HEK293 (cell line): ENCODE results near the gene NDE1.

ENCODE experiments used
- EGR2 ChIP-seq: fragments of 450-650 bp; formaldehyde crosslinking; IDR thresholded peaks from 2 replicates; pipeline ENCODE4 v1.5.1; 2016; ENCODE audit warnings: low read depth, missing biosample characterization, missing genetic modification characterization
- GLI4 ChIP-seq: fragments of 450-650 bp; formaldehyde crosslinking; IDR thresholded peaks from 2 replicates; pipeline ENCODE4 v1.5.1; 2016; ENCODE audit warnings: missing biosample characterization, missing genetic modification characterization
- HOXA7 ChIP-seq: sonication (generic); formaldehyde crosslinking; IDR thresholded peaks from 2 replicates; pipeline ENCODE4 v1.8.1; 2022; ENCODE audit warnings: missing genetic modification reagents, borderline replicate concordance
- KLF16 ChIP-seq: fragments of 450-650 bp; formaldehyde crosslinking; IDR thresholded peaks from 2 replicates; pipeline ENCODE4 v1.5.1; 2017; ENCODE audit warnings: missing biosample characterization, missing genetic modification characterization
- KLF8 ChIP-seq: fragments of 450-650 bp; formaldehyde crosslinking; IDR thresholded peaks from 2 replicates; pipeline ENCODE4 v1.5.1; 2016; ENCODE audit warnings: missing biosample characterization, missing genetic modification characterization
- MYNN ChIP-seq: fragments of 450-650 bp; formaldehyde crosslinking; IDR thresholded peaks from 2 replicates; pipeline ENCODE4 v1.5.1; 2016; ENCODE audit warnings: missing biosample characterization, missing genetic modification characterization, borderline replicate concordance
- SCRT1 ChIP-seq: fragments of 450-650 bp; formaldehyde crosslinking; IDR thresholded peaks from 2 replicates; pipeline ENCODE4 v1.5.1; 2016; ENCODE audit warnings: missing biosample characterization, missing genetic modification characterization, borderline replicate concordance
- SP3 ChIP-seq: fragments of 450-650 bp; formaldehyde crosslinking; IDR thresholded peaks from 2 replicates; pipeline ENCODE4 v1.5.1; 2016; ENCODE audit warnings: missing biosample characterization, missing genetic modification characterization
- ZBTB17 ChIP-seq: fragments of 450-650 bp; formaldehyde crosslinking; IDR thresholded peaks from 2 replicates; pipeline ENCODE4 v1.5.1; 2016; ENCODE audit warnings: missing biosample characterization, missing genetic modification characterization
- ZBTB48 ChIP-seq: fragments of 450-650 bp; formaldehyde crosslinking; IDR thresholded peaks from 2 replicates; pipeline ENCODE4 v1.5.1; 2016; ENCODE audit warnings: missing biosample characterization, missing genetic modification characterization
- ZEB2 ChIP-seq: fragments of 450-650 bp; formaldehyde crosslinking; IDR thresholded peaks from 2 replicates; pipeline ENCODE4 v1.5.1; 2016; ENCODE audit warnings: missing biosample characterization, missing genetic modification characterization
- ZNF112 ChIP-seq: fragments of 450-650 bp; formaldehyde crosslinking; IDR thresholded peaks from 2 replicates; pipeline ENCODE4 v1.5.0; 2017; ENCODE audit warnings: missing biosample characterization, missing genetic modification characterization
- ZNF121 ChIP-seq: fragments of 450-650 bp; formaldehyde crosslinking; IDR thresholded peaks from 2 replicates; pipeline ENCODE4 v1.5.1; 2016; ENCODE audit warnings: missing biosample characterization, missing genetic modification characterization
- ZNF157 ChIP-seq: fragments of 450-650 bp; formaldehyde crosslinking; IDR thresholded peaks from 2 replicates; pipeline ENCODE4 v1.5.1; 2016; ENCODE audit warnings: missing biosample characterization, missing genetic modification characterization
- ZNF174 ChIP-seq: fragments of 450-650 bp; formaldehyde crosslinking; IDR thresholded peaks from 2 replicates; pipeline ENCODE4 v1.5.0; 2017; ENCODE audit warnings: missing biosample characterization, mild to moderate bottlenecking, missing genetic modification characterization
- ZNF239 ChIP-seq: fragments of 450-650 bp; formaldehyde crosslinking; IDR thresholded peaks from 2 replicates; pipeline ENCODE4 v1.5.1; 2016; ENCODE audit warnings: missing biosample characterization, missing genetic modification characterization
- ZNF274 ChIP-seq, 2 experiments: fragments of 200-500 bp in 1 of 2; fragments of 450-650 bp in 1 of 2; sonication (Bioruptor generic) in 1 of 2; formaldehyde crosslinking in 1 of 2; IDR thresholded peaks; 2 replicates each; pipeline versions ENCODE4 v1.5.1 to v1.6.1; 2014 to 2016; ENCODE audit warnings: borderline replicate concordance in 1 of 2, inconsistent platforms in 1 of 2, low read length in 1 of 2, missing biosample characterization in 1 of 2, missing genetic modification characterization in 1 of 2
- ZNF341 ChIP-seq: fragments of 450-650 bp; formaldehyde crosslinking; IDR thresholded peaks from 2 replicates; pipeline ENCODE4; 2016; ENCODE audit warnings: low read depth, missing biosample characterization, missing genetic modification characterization
- ZNF391 ChIP-seq: fragments of 450-650 bp; formaldehyde crosslinking; IDR thresholded peaks from 2 replicates; pipeline ENCODE4 v1.5.1; 2016; ENCODE audit warnings: low read depth, missing biosample characterization, missing genetic modification characterization, borderline replicate concordance
- ZNF394 ChIP-seq: fragments of 450-650 bp; formaldehyde crosslinking; IDR thresholded peaks from 2 replicates; pipeline ENCODE4 v1.5.1; 2016; ENCODE audit warnings: missing biosample characterization, missing genetic modification characterization, mild to moderate bottlenecking, moderate library complexity, borderline replicate concordance
- ZNF423 ChIP-seq: fragments of 450-650 bp; formaldehyde crosslinking; IDR thresholded peaks from 2 replicates; pipeline ENCODE4 v1.5.1; 2016; ENCODE audit warnings: missing biosample characterization, missing genetic modification characterization
- ZNF473 ChIP-seq: fragments of 450-650 bp; formaldehyde crosslinking; IDR thresholded peaks from 2 replicates; pipeline ENCODE4 v1.5.1; 2017; ENCODE audit warnings: missing biosample characterization, missing genetic modification characterization
- ZNF510 ChIP-seq: fragments of 450-650 bp; formaldehyde crosslinking; IDR thresholded peaks from 2 replicates; pipeline ENCODE4 v1.5.1; 2018; ENCODE audit warnings: mild to moderate bottlenecking, missing genetic modification characterization, missing biosample characterization; ENCODE audit not compliant: insufficient replicate concordance
- ZNF623 ChIP-seq: fragments of 450-650 bp; formaldehyde crosslinking; IDR thresholded peaks from 2 replicates; pipeline ENCODE4 v1.5.1; 2016; ENCODE audit warnings: missing biosample characterization, missing genetic modification characterization
- ZNF626 ChIP-seq: fragments of 450-650 bp; sonication (Bioruptor Pico); formaldehyde crosslinking; IDR thresholded peaks from 2 replicates; pipeline ENCODE4 v1.5.1; 2018; ENCODE audit warnings: missing biosample characterization, missing genetic modification characterization, inconsistent platforms
- ZNF660 ChIP-seq: fragments of 450-650 bp; IDR thresholded peaks from 2 replicates; pipeline ENCODE4 v1.5.1; 2018; ENCODE audit warnings: missing biosample characterization, mild to moderate bottlenecking, missing genetic modification characterization
- ZNF792 ChIP-seq: fragments of 450-650 bp; formaldehyde crosslinking; IDR thresholded peaks from 2 replicates; pipeline ENCODE4 v1.5.1; 2016; ENCODE audit warnings: missing biosample characterization, missing genetic modification characterization
- TF ChIP-seq, protein P1 (sequence below): fragments of 450-650 bp; formaldehyde crosslinking; IDR thresholded peaks from 2 replicates; pipeline ENCODE4 v1.5.1; 2016; ENCODE audit warnings: missing biosample characterization, missing genetic modification characterization
- TF ChIP-seq, protein P2 (sequence below): fragments of 450-650 bp; IDR thresholded peaks from 2 replicates; pipeline ENCODE4 v1.5.1; 2018; ENCODE audit warnings: missing biosample characterization, mild to moderate bottlenecking, missing genetic modification characterization
- TF ChIP-seq, protein P3 (sequence below): fragments of 450-650 bp; formaldehyde crosslinking; conservative IDR thresholded peaks from 2 replicates; pipeline ENCODE4 v1.5.1; 2016; ENCODE audit warnings: low read depth, missing biosample characterization, missing genetic modification characterization
- TF ChIP-seq, protein P4 (sequence below): fragments of 450-650 bp; formaldehyde crosslinking; IDR thresholded peaks from 2 replicates; pipeline ENCODE4; 2016; ENCODE audit warnings: missing biosample characterization, missing genetic modification characterization

NDE1 gene

DNA sequence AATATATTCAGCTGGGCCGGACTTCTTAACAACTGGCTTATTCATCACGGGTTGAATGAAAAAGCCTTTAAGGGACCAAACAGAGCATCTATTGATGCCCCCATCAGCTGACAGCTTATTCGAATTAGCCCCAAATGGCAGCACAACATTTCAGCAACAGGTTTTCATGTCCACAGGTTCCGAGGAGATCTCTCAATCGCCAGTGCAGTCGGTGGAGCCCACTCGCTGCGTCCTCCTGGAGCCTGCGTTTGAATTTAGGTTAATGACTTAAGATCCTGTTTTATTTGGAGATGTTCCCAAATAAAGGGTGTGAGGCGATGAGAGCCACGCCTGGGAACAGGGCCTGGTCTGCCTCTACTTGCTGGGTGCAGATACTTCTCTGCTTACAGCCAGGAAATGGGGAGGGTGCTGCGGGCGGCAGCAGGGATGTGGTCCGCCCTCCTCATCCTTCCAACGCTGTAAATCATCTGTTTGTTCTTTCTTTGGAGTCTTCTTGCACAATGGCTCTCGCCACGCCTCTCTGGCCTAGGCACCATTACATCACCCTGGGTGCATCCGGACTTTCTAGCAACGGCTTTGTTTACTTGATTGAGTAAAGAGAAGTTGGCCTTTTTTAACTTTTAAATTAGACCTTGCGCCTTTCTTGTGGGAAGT, 22.6 kb downstream of the NDE1 start (continued):
- no peak for TF ChIP-seq MYNN (tag by site-specific recombination)
- TF ChIP-seq SP3 (tag by site-specific recombination): peak; percentile 66
- no peak for TF ChIP-seq ZNF423
- TF ChIP-seq, protein P1, sequence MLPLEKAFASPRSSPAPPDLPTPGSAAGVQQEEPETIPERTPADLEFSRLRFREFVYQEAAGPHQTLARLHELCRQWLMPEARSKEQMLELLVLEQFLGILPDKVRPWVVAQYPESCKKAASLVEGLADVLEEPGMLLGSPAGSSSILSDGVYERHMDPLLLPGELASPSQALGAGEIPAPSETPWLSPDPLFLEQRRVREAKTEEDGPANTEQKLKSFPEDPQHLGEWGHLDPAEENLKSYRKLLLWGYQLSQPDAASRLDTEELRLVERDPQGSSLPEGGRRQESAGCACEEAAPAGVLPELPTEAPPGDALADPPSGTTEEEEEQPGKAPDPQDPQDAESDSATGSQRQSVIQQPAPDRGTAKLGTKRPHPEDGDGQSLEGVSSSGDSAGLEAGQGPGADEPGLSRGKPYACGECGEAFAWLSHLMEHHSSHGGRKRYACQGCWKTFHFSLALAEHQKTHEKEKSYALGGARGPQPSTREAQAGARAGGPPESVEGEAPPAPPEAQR (tag by site-specific recombination): no peak
- peak; percentile 87 for TF ChIP-seq ZBTB17 (tag by site-specific recombination)
- no peak for TF ChIP-seq ZNF626
- TF ChIP-seq ZNF239 (tag by site-specific recombination): no peak
- TF ChIP-seq EGR2 (tag by site-specific recombination): no peak
- TF ChIP-seq KLF8 (tag by site-specific recombination): peak; percentile 59; the same call in 1 of the 2 replicates
- peak; percentile 97 for TF ChIP-seq SCRT1
- TF ChIP-seq GLI4: no peak
- no peak for TF ChIP-seq ZNF792
- no peak for TF ChIP-seq ZNF157 (tag by site-specific recombination)
- TF ChIP-seq ZNF341 (tag by site-specific recombination): peak; percentile 54; the same call in 1 of the 2 replicates
- TF ChIP-seq KLF16 (tag by site-specific recombination): peak; percentile 90
- no peak for TF ChIP-seq HOXA7 (CRISPR knock-in tag)
- TF ChIP-seq ZNF274 (IDR thresholded peaks at IDR 0.05; ENCODE audit: low read length): no peak
- TF ChIP-seq ZNF274 (tag by site-specific recombination; IDR thresholded peaks at IDR 0.05; ENCODE audit: borderline replicate concordance): no peak
- TF ChIP-seq, protein P2, sequence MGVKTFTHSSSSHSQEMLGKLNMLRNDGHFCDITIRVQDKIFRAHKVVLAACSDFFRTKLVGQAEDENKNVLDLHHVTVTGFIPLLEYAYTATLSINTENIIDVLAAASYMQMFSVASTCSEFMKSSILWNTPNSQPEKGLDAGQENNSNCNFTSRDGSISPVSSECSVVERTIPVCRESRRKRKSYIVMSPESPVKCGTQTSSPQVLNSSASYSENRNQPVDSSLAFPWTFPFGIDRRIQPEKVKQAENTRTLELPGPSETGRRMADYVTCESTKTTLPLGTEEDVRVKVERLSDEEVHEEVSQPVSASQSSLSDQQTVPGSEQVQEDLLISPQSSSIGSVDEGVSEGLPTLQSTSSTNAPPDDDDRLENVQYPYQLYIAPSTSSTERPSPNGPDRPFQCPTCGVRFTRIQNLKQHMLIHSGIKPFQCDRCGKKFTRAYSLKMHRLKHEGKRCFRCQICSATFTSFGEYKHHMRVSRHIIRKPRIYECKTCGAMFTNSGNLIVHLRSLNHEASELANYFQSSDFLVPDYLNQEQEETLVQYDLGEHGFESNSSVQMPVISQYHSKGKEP (tag by site-specific recombination): peak; percentile 27
- no peak for TF ChIP-seq ZNF510
- TF ChIP-seq ZEB2: peak; percentile 91
- no peak for TF ChIP-seq ZNF112 (tag by site-specific recombination)
- no peak for TF ChIP-seq ZBTB48 (tag by site-specific recombination)
- TF ChIP-seq, protein P3, sequence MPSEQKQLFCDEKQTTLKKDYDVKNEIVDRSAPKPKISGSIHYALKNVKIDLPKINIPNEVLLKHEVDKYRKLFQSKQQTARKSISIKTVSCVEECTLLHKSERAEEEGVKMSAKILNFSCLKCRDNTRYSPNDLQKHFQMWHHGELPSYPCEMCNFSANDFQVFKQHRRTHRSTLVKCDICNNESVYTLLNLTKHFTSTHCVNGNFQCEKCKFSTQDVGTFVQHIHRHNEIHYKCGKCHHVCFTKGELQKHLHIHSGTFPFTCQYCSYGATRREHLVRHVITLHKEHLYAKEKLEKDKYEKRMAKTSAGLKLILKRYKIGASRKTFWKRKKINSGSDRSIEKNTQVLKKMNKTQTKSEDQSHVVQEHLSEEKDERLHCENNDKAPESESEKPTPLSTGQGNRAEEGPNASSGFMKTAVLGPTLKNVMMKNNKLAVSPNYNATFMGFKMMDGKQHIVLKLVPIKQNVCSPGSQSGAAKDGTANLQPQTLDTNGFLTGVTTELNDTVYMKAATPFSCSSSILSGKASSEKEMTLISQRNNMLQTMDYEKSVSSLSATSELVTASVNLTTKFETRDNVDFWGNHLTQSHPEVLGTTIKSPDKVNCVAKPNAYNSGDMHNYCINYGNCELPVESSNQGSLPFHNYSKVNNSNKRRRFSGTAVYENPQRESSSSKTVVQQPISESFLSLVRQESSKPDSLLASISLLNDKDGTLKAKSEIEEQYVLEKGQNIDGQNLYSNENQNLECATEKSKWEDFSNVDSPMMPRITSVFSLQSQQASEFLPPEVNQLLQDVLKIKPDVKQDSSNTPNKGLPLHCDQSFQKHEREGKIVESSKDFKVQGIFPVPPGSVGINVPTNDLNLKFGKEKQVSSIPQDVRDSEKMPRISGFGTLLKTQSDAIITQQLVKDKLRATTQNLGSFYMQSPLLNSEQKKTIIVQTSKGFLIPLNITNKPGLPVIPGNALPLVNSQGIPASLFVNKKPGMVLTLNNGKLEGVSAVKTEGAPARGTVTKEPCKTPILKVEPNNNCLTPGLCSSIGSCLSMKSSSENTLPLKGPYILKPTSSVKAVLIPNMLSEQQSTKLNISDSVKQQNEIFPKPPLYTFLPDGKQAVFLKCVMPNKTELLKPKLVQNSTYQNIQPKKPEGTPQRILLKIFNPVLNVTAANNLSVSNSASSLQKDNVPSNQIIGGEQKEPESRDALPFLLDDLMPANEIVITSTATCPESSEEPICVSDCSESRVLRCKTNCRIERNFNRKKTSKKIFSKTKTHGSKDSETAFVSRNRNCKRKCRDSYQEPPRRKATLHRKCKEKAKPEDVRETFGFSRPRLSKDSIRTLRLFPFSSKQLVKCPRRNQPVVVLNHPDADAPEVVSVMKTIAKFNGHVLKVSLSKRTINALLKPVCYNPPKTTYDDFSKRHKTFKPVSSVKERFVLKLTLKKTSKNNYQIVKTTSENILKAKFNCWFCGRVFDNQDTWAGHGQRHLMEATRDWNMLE (tag by site-specific recombination): no peak
- TF ChIP-seq ZNF660 (tag by site-specific recombination): peak; percentile 51; the same call in 1 of the 2 replicates
- TF ChIP-seq ZNF473 (tag by site-specific recombination): no peak
- TF ChIP-seq ZNF121 (tag by site-specific recombination): no peak
- no peak; the same call in 1 of the 2 replicates for TF ChIP-seq ZNF391 (tag by site-specific recombination)
- no peak for TF ChIP-seq ZNF623
- TF ChIP-seq, protein P4, sequence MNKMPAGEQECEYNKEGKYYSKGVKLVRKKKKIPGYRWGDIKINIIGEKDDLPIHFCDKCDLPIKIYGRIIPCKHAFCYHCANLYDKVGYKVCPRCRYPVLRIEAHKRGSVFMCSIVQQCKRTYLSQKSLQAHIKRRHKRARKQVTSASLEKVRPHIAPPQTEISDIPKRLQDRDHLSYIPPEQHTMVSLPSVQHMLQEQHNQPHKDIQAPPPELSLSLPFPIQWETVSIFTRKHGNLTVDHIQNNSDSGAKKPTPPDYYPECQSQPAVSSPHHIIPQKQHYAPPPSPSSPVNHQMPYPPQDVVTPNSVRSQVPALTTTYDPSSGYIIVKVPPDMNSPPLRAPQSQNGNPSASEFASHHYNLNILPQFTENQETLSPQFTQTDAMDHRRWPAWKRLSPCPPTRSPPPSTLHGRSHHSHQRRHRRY: no peak
- TF ChIP-seq ZNF394: peak; percentile 83
- TF ChIP-seq ZNF174: no peak
